Muscle of leg (tissue), 11 donors: Measurements from ENCODE around the gene CDC42EP5. TPM values are rescaled to one million over a fixed set of nuclear protein-coding genes. Genes with fewer than 3 reads are reported as not detected.

Experiments
- DNase-seq: peaks from one replicate; pipeline ENCODE4 v3.0.0; 2013
- H3K27ac ChIP-seq: one replicate; pipeline ENCODE4 v1.5.1; 2013; ENCODE audit warnings: mild to moderate bottlenecking, low read length, control low read depth
- H3K27me3 ChIP-seq: one replicate; pipeline ENCODE4 v1.6.1; 2013; ENCODE audit warnings: low read length; ENCODE audit not compliant: control insufficient read depth, insufficient read depth
- H3K36me3 ChIP-seq: one replicate; pipeline ENCODE4 v1.6.1; 2013; ENCODE audit warnings: low read length; ENCODE audit not compliant: control insufficient read depth, insufficient read depth
- H3K4me1 ChIP-seq: one replicate; pipeline ENCODE4 v1.6.1; 2013; ENCODE audit warnings: low read length; ENCODE audit not compliant: control insufficient read depth, insufficient read depth
- H3K4me3 ChIP-seq: one replicate; pipeline ENCODE4 v1.5.1; 2013; ENCODE audit warnings: low read length, control low read depth
- H3K9me3 ChIP-seq: replicated peaks from 2 replicates; pipeline ENCODE4 v1.6.1; 2013; ENCODE audit warnings: low read depth, low read length; ENCODE audit not compliant: control insufficient read depth
- WGBS: methylation state at CpG from one replicate; pipeline ENCODE4 v1.1.5; 2013; ENCODE audit warnings: missing lambda C conversion rate; ENCODE audit not compliant: insufficient coverage; 5-methylcytosine and 5-hydroxymethylcytosine counted together
- polyA plus RNA-seq, 8 donors: library from polyadenylated mRNA; unstranded; fragments of 120-200 nt; gene quantifications; one replicate each; pipeline versions ENCODE4 v1.2.1 to v1.2.3, GENCODE V29; 2013; ENCODE audit warnings: inconsistent platforms in 1 of 8, low replicate concordance in 1 of 8; ENCODE audit not compliant: insufficient read length in 8 of 8, insufficient read depth in 1 of 8
- total RNA-seq: library from RNA; stranded (reverse); fragments of 120-200 nt; gene quantifications from one replicate; pipeline ENCODE4 v1.2.4, GENCODE V29; 2013

CDC42EP5 gene
- total and polyA plus RNA-seq, 9 donors = 33.4 to 65.7 (median 42.6) TPM

GRCh38 chr19:54436031-54436523 is 37.0 kb downstream of the CDC42EP5 start:
- H3K9me3 ChIP-seq = no peaks in the 10 kb centered on the region
- peaks cover 33% of the 10 kb centered on the region for H3K4me1 ChIP-seq
- WGBS = 16% methylated on average over 14 of the region's 15 CpGs
- peaks cover 14% of the 10 kb centered on the region for H3K27me3 ChIP-seq
- peak overlapping the region; percentile 13 for H3K27ac ChIP-seq
- H3K36me3 ChIP-seq = peaks cover 5% of the 10 kb centered on the region
- H3K4me3 ChIP-seq = no peak overlapping the region
- peak; percentile 35 for DNase-seq

GRCh38 chr19:54435551-54436016 is 37.5 kb downstream of the CDC42EP5 start:
- H3K4me1 ChIP-seq = peaks cover 37% of the 10 kb centered on the region
- no peaks in the 10 kb centered on the region for H3K9me3 ChIP-seq
- DNase-seq = peak; percentile 30
- peaks cover 5% of the 10 kb centered on the region for H3K36me3 ChIP-seq
- 33% methylated on average over 7 of the region's 16 CpGs for WGBS
- H3K27ac ChIP-seq = peak overlapping the region; percentile 13
- H3K4me3 ChIP-seq = no peak overlapping the region
- peaks cover 16% of the 10 kb centered on the region for H3K27me3 ChIP-seq

- Histone ChIP-seq H3K4me1 (peaks cover 42% of the 10 kb centered on the region), H3K36me3 (peaks cover 5% of the 10 kb centered on the region), H3K27me3 (peaks cover 23% of the 10 kb centered on the region), H3K9me3 (no peaks in the 10 kb centered on the region), H3K4me3 (no peak overlapping the region), H3K27ac (no peak overlapping the region)
- no peak for DNase-seq
- 46% methylated on average over 9 of the region's 11 CpGs for WGBS
Measured at GRCh38 chr19:54434873-54435214, 38.3 kb downstream of the CDC42EP5 start.

- Histone ChIP-seq H3K27ac (no peak overlapping the region), H3K4me3 (no peak overlapping the region), H3K4me1 (peaks cover 41% of the 10 kb centered on the region), H3K9me3 (no peaks in the 10 kb centered on the region), H3K27me3 (peaks cover 28% of the 10 kb centered on the region), H3K36me3 (peaks cover 5% of the 10 kb centered on the region)
- no peak for DNase-seq
- WGBS = 61% methylated on average over 23 of the region's 23 CpGs
Measured at GRCh38 chr19:54434112-54434872, 38.8 kb downstream of the CDC42EP5 start.

- Histone ChIP-seq H3K27ac (no peak overlapping the region), H3K9me3 (no peaks in the 10 kb centered on the region), H3K4me1 (peaks cover 35% of the 10 kb centered on the region), H3K36me3 (peaks cover 2% of the 10 kb centered on the region), H3K27me3 (peaks cover 34% of the 10 kb centered on the region), H3K4me3 (no peak overlapping the region)
- 77% methylated on average over 2 of the region's 5 CpGs for WGBS
- no peak for DNase-seq
Measured at GRCh38 chr19:54433697-54434096, 39.4 kb downstream of the CDC42EP5 start.

- Histone ChIP-seq H3K36me3 (no peaks in the 10 kb centered on the region), H3K27me3 (peaks cover 37% of the 10 kb centered on the region), H3K4me1 (peaks cover 33% of the 10 kb centered on the region), H3K9me3 (no peaks in the 10 kb centered on the region), H3K27ac (no peak overlapping the region), H3K4me3 (no peak overlapping the region)
- no peak for DNase-seq
- WGBS = 76% methylated on average over 4 of the region's 10 CpGs
Measured at GRCh38 chr19:54432144-54432738, 40.9 kb downstream of the CDC42EP5 start.

GRCh38 chr19:54431255-54431838 is 41.7 kb downstream of the CDC42EP5 start:
- no peaks in the 10 kb centered on the region for H3K9me3 ChIP-seq
- H3K4me3 ChIP-seq = no peak overlapping the region
- peaks cover 30% of the 10 kb centered on the region for H3K4me1 ChIP-seq
- H3K27ac ChIP-seq = no peak overlapping the region
- 36% methylated on average over 8 of the region's 11 CpGs for WGBS
- H3K36me3 ChIP-seq = no peaks in the 10 kb centered on the region
- peak; percentile 42 for DNase-seq
- peaks cover 37% of the 10 kb centered on the region for H3K27me3 ChIP-seq

- WGBS = 1% methylated on average over 20 of the region's 43 CpGs
- no peaks in the 10 kb centered on the region for H3K36me3 ChIP-seq
- H3K27me3 ChIP-seq = peaks cover 37% of the 10 kb centered on the region
Measured at GRCh38 chr19:54430306-54431254, 42.5 kb downstream of the CDC42EP5 start.

GRCh38 chr19:54429545-54430227 is 43.4 kb downstream of the CDC42EP5 start:
- no peak overlapping the region for H3K4me3 ChIP-seq
- no peak overlapping the region for H3K27ac ChIP-seq
- peaks cover 15% of the 10 kb centered on the region for H3K4me1 ChIP-seq
- WGBS = 42% methylated on average over 5 of the region's 13 CpGs
- H3K27me3 ChIP-seq = peaks cover 37% of the 10 kb centered on the region
- H3K9me3 ChIP-seq = no peaks in the 10 kb centered on the region
- no peaks in the 10 kb centered on the region for H3K36me3 ChIP-seq
- DNase-seq = no peak

More at GRCh38 chr19:54430306-54431254, 42.5 kb downstream of the CDC42EP5 start:
- H3K27ac ChIP-seq = no peak overlapping the region
- DNase-seq = peak; percentile 84
- peaks cover 22% of the 10 kb centered on the region for H3K4me1 ChIP-seq
- H3K4me3 ChIP-seq = peak overlapping the region; percentile 13
- H3K9me3 ChIP-seq = no peaks in the 10 kb centered on the region
